ENCODE results near the gene CYB561. TPM values are rescaled to one million over a fixed set of nuclear protein-coding genes. Genes with fewer than 3 reads are reported as not detected.

CYB561 gene
- total and polyA plus RNA-seq, 2 donors (not counting 3 experiments of a cell fraction or from before 2014, with no cell fraction given) = 34.9 to 71.1 TPM

DNA sequence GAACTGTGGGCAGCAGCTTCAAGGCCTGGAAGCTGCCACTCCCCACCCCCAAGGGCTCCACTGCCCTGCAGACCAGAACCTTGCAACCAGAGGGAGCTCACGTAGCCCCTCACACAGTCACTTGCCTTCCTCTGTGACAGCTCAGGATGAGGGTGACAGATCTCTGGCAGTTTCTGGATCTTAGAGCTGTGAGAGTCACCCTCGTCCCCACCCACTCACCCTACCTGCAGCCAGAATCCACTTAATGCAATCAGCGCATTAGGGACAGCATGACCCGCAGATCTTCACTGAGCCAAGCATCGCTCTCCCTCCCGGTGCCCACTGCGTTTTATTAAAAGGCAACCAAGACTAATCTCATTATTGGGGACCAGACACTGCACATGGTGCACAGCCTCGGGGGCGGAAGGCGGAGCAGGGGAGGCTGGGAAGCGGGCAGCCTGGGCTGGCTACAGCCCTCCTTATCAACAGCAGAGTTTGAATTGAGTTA lies 3.5 kb downstream of the CYB561 start:
- DNase-seq (ENCODE audit: low read depth, low spot score) (no peak), FAIRE-seq (no peak)
- Histone ChIP-seq H3K27me3 (ENCODE audit: control insufficient read depth in 2 of 2, insufficient read depth in 2 of 2, low read length in 2 of 2) (no peaks in the 10 kb centered on the region), H3K27ac (ENCODE audit: insufficient read depth, low read depth, low read length) (no peak overlapping the region), H3K79me2 (ENCODE audit: control insufficient read depth, insufficient read depth, low read length) (no peaks in the 10 kb centered on the region), H3K4me2 (ENCODE audit: insufficient read depth, low read length) (no peak overlapping the region), H2AFZ (ENCODE audit: low read depth, low read length) (no peak overlapping the region), H4K20me1 (replicated peaks; ENCODE audit: control insufficient read depth, extremely low read depth, insufficient read depth, low read length) (no peaks in the 10 kb centered on the region), H3K9me3 (replicated peaks; ENCODE audit: control insufficient read depth, insufficient read depth, low read length) (no peaks in the 10 kb centered on the region), H3K36me3 (ENCODE audit: control insufficient read depth in 2 of 2, extremely low read depth in 1 of 2, insufficient read depth in 2 of 2, low read length in 2 of 2) (no peaks in the 10 kb centered on the region), H3K4me1 (ENCODE audit: control insufficient read depth, extremely low read depth, insufficient read depth, low read length) (peaks cover 17% of the 10 kb centered on the region), H3K9ac (replicated peaks; ENCODE audit: extremely low read depth, insufficient read depth, low read length) (no peak overlapping the region), H3K9me1 (replicated peaks; ENCODE audit: control insufficient read depth, extremely low read depth, insufficient read depth, low read length) (no peaks in the 10 kb centered on the region), H3K4me3 (replicated peaks in 1 of 3; ENCODE audit: insufficient read depth in 1 of 3, low read depth in 1 of 3, low read length in 3 of 3) (no peak overlapping the region)
- no TSS peak for BruUV-seq (replicated peaks)
- no peak for TF ChIP-seq MYC (IDR thresholded peaks at IDR 0.05; ENCODE audit: low read depth, low read length)
- TF ChIP-seq POLR2A (IDR thresholded peaks at IDR 0.05; ENCODE audit: low read depth, low read length) = no peak
- TF ChIP-seq, protein P1, sequence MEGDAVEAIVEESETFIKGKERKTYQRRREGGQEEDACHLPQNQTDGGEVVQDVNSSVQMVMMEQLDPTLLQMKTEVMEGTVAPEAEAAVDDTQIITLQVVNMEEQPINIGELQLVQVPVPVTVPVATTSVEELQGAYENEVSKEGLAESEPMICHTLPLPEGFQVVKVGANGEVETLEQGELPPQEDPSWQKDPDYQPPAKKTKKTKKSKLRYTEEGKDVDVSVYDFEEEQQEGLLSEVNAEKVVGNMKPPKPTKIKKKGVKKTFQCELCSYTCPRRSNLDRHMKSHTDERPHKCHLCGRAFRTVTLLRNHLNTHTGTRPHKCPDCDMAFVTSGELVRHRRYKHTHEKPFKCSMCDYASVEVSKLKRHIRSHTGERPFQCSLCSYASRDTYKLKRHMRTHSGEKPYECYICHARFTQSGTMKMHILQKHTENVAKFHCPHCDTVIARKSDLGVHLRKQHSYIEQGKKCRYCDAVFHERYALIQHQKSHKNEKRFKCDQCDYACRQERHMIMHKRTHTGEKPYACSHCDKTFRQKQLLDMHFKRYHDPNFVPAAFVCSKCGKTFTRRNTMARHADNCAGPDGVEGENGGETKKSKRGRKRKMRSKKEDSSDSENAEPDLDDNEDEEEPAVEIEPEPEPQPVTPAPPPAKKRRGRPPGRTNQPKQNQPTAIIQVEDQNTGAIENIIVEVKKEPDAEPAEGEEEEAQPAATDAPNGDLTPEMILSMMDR (IDR thresholded peaks at IDR 0.05; ENCODE audit: extremely low read depth in 1 of 2, insufficient read depth in 1 of 2, low read depth in 1 of 2, low read length in 2 of 2) = peak in 1 of 2 donors; percentile 30
- no peak for TF ChIP-seq JUN (IDR thresholded peaks at IDR 0.05; ENCODE audit: borderline replicate concordance, insufficient read depth, insufficient read length, low read depth)
- dilution Hi-C loops (cut with MboI; ENCODE audit: extremely low pct_ligation_motif_present, low sequenced_read_pairs) = no loop called here
- POLR2A ChIA-PET = no interaction called here
- intact Hi-C loops (cut with micrococcal nuclease) = no loop called here
- CTCF ChIA-PET = interaction anchor here (1.6 to 7.4 kb wide), 4 partner anchors 7 to 35 kb away, joined by 5 to 134 read pairs (median 42); partner anchors contain the start of gene ACE

DNA sequence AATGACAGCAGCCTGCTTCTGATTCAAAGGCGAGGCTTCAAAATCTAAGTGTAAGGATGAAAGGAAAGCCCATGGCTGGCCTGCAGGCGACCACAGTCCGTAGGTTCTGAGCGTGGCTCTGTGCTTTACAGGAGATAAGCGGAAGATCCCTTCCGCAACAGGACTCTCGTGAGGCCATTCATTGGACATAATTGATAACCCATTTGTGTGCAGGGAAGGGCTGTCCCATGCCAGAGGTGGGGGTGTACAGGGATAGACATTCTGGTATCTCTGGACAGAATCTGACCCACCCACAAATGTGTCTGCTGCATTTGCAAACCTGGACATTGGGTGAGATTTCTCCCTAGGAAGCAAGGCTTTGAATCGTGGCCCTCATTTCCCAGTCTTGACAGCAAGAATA lies 4.0 kb downstream of the CYB561 start:
- POLR2A ChIA-PET = no interaction called here
- H3K4me1 ChIP-seq (ENCODE audit: control insufficient read depth, extremely low read depth, insufficient read depth, low read length) = peaks cover 12% of the 10 kb centered on the region
- no peaks in the 10 kb centered on the region for H4K20me1 ChIP-seq (replicated peaks; ENCODE audit: control insufficient read depth, extremely low read depth, insufficient read depth, low read length)
- no peaks in the 10 kb centered on the region for H3K9me1 ChIP-seq (replicated peaks; ENCODE audit: control insufficient read depth, extremely low read depth, insufficient read depth, low read length)
- DNase-seq (ENCODE audit: low read depth, low spot score) (no peak), FAIRE-seq (no peak)
- H3K9me3 ChIP-seq (replicated peaks; ENCODE audit: control insufficient read depth, insufficient read depth, low read length) = no peaks in the 10 kb centered on the region
- no peaks in the 10 kb centered on the region for H3K27me3 ChIP-seq (ENCODE audit: control insufficient read depth in 2 of 2, insufficient read depth in 2 of 2, low read length in 2 of 2)
- no peak overlapping the region for H2AFZ ChIP-seq (ENCODE audit: low read depth, low read length)
- CTCF ChIA-PET = interaction anchor here (1.6 to 7.4 kb wide), 3 partner anchors 16 to 36 kb away, joined by 5 to 134 read pairs (median 66); partner anchors contain the start of gene ACE
- BruUV-seq (replicated peaks) = no TSS peak
- intact Hi-C loops (cut with micrococcal nuclease) (no loop called here), dilution Hi-C loops (cut with MboI; ENCODE audit: extremely low pct_ligation_motif_present, low sequenced_read_pairs) (no loop called here)
- no peak overlapping the region for H3K4me3 ChIP-seq (replicated peaks in 1 of 3; ENCODE audit: insufficient read depth in 1 of 3, low read depth in 1 of 3, low read length in 3 of 3)
- H3K79me2 ChIP-seq (ENCODE audit: control insufficient read depth, insufficient read depth, low read length) = no peaks in the 10 kb centered on the region
- no peak overlapping the region for H3K4me2 ChIP-seq (ENCODE audit: insufficient read depth, low read length)
- H3K9ac ChIP-seq (replicated peaks; ENCODE audit: extremely low read depth, insufficient read depth, low read length) = no peak overlapping the region
- H3K36me3 ChIP-seq (ENCODE audit: control insufficient read depth in 2 of 2, extremely low read depth in 1 of 2, insufficient read depth in 2 of 2, low read length in 2 of 2) = no peaks in the 10 kb centered on the region
- H3K27ac ChIP-seq (ENCODE audit: insufficient read depth, low read depth, low read length) = no peak overlapping the region
- TF ChIP-seq MYC (IDR thresholded peaks at IDR 0.05; ENCODE audit: low read depth, low read length) (no peak), POLR2A (IDR thresholded peaks at IDR 0.05; ENCODE audit: low read depth, low read length) (no peak), FOS (IDR thresholded peaks at IDR 0.05; ENCODE audit: borderline replicate concordance, insufficient read depth, low read length) (no peak), POLR2AphosphoS5 (IDR thresholded peaks at IDR 0.05; ENCODE audit: insufficient read depth, low read depth, low read length) (no peak), EZH2 (IDR thresholded peaks at IDR 0.05; ENCODE audit: borderline replicate concordance, low read depth, low read length, severe bottlenecking) (no peak)
- TF ChIP-seq, protein P1 (IDR thresholded peaks at IDR 0.05; ENCODE audit: extremely low read depth in 1 of 2, insufficient read depth in 1 of 2, low read depth in 1 of 2, low read length in 2 of 2) = no peak
- TF ChIP-seq, protein P2, sequence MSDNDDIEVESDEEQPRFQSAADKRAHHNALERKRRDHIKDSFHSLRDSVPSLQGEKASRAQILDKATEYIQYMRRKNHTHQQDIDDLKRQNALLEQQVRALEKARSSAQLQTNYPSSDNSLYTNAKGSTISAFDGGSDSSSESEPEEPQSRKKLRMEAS (IDR thresholded peaks at IDR 0.05; ENCODE audit: insufficient read depth, insufficient read length) = no peak

All from endothelial cell of umbilical vein (primary cell).